HG03159 (cell line): ENCODE results near the gene RPP25.

Source experiments
- ATAC-seq: cut with Tn5 transposase; IDR thresholded peaks from one replicate; pipeline ENCODE4 v1.9.1; 2021; ENCODE audit warnings: mild to moderate bottlenecking, moderate library complexity; ENCODE audit not compliant: unreplicated experiment

Gene RPP25, protein sequence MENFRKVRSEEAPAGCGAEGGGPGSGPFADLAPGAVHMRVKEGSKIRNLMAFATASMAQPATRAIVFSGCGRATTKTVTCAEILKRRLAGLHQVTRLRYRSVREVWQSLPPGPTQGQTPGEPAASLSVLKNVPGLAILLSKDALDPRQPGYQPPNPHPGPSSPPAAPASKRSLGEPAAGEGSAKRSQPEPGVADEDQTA

DNA sequence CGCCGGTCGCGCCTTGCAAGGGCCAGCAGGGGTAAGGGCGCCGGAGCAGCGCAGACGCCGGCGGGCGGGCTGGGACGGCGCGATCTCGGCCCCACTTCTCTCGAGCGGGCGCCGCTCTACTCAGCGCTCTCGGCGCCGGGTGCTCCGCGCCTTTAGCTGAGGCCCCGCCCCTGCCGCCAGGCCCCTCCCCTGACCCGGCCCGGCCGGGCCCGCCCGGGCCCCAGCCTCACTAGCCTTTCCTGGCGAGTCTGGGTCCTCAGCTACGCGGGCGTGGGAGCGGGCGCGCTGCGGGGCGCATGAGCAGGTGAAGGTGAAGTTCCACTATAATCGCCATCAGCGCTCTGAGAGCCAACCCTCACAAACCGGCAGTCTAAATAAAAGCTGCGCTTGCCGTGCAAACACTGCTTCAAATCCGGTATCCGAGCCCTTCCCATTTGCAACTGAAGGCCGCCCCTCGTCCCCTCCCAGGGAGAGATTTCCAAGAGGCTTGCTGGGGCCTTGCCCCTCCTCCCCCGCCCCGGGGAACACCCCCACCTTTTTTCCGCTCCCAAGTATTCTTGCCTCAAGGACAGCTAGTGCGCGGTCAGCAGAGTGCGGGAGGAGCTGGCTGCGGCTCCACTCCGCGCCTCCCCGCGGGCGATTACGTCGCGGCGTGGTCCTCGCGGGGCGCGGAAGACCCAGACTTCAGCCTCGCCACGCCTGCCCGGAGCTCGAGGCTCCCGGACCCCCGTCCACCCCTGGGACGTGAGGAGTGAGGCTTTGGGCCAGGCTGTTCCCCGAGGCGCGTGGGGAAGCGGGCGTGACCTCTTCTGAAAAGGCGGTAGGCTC, at the start of gene RPP25:
Gene RPP25 (minus strand): TSS at position 125 of the 828 bp plus-strand sequence. CDS start 189 bp downstream, outside the sequence.
- peak; percentile 73 for ATAC-seq

DNA sequence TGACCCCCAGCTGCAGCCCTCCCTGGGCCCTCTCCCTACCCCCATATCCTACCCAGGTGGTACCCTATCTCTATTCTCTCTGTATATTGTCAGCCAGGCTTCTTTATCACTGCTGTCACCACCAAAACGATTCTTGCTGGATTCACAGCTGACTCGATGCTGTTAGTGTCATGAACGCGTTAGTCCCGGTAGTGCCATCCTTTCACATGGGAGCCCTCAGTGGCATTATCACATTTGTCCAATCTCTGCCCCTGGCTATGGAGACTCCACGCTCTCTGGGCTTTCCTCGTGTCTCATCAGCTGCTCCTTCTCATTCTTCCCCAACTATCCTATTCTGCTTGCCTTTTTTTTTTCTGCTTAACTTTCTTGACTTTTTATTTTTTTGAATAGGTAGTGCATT, 45.8 kb upstream of the RPP25 start:
- ATAC-seq: no peak

DNA sequence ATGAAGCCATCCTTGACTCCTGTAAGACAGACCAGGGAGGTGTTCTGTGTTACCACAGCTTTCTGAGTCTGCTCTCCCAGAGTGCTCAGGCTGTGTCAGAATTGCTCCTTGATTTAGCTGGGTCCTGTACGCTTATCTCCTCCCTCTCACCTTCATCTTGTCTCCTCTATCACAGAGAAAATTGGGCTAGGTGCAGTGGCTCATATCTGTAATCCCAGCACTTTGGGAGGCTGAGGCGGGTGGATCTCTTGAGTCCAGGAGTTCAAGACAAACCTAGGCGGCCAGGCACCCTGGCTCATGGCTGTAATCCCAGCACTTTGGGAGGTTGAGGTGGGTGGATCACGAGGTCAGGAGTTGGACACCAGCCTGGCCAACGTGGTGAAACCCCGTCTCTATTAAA, 44.7 kb upstream of the RPP25 start:
- ATAC-seq: no peak

DNA sequence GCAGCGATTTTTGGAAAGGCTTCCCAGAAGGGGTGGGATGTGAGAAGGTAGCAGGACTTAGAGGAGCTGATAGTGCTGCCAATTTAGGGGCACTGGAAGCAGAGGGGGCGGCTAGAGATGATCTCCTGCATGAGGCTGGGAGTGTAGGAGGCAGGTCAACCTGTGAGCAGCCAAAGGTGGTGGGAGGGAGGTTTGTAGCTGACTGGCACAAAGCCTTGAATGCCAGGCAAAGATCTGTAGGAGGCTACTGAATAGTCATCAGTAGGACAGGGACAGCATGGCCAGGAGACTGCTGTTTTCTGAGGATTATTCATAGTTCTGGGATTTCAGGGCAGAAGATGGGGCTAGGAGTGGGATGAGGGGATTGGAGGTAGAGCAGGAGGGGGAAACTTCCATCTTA, 41.0 kb upstream of the RPP25 start:
- ATAC-seq: no peak

DNA sequence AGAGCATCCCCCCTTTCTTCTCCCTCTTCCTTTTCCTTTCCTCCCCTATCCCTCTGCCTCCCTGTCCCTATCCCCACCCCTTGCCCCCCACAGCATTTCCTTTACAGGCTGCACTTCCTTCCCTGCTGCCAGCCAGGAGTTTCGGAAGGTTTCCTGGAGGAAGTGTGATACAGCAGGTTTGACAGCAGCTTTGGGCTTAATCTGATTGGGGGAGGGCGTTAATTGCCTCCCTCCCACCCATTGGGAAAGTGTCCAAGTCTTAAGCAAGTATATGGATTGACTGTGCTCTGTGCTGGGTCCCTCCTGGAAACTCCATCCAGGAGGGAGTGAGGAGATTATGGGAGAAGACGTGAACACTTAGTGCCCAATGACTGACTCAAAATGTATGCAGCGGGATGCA, 40.6 kb upstream of the RPP25 start:
- ATAC-seq: no peak

DNA sequence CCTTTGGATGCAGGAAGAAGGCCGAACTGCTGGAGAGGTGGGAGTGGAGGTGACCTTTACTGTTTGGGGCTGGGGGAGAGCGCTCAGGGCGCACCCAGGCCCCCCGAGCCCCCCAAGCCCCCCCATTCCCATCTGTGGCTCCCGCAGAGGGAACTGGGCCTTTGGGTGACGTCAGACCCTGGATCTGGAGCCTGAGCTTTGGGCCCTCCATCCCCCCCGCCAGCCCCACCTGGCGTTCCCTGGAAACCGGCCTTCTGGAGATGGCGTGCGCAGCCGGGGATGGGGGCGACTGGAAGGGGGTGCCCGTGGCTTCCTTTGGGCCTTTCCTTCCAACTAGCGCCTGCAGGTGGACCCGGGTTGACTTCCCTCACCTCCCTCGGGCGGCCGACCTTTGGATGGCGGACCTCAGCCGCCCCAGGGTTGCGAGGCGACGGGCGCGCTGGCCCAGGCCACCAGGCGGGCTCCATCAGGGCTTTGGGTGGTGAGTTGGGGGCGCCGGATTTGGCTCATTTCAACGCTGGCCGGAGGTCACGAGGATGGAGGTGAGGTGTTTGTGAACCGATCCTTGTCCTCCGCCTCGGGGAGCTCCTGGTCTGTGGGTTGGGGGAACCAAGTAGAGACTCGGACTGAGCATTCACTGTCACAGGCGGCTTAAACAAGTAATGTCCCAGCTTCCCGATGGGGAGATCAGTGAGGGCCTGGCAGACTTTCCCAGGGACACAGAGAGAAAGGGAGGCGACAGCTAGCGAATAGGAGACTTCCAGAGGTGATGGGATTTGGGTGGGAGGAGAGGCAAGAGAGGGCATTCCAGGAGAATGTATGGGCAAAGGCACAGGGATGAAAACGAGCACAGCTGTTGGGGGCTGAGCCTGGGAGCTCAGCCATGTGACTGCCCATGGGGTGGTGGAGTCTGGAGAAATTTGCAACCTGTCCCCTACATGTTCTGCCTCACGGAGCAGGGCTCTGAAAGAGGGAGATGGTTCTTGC, 39.5 kb upstream of the RPP25 start:
- ATAC-seq: no peak

DNA sequence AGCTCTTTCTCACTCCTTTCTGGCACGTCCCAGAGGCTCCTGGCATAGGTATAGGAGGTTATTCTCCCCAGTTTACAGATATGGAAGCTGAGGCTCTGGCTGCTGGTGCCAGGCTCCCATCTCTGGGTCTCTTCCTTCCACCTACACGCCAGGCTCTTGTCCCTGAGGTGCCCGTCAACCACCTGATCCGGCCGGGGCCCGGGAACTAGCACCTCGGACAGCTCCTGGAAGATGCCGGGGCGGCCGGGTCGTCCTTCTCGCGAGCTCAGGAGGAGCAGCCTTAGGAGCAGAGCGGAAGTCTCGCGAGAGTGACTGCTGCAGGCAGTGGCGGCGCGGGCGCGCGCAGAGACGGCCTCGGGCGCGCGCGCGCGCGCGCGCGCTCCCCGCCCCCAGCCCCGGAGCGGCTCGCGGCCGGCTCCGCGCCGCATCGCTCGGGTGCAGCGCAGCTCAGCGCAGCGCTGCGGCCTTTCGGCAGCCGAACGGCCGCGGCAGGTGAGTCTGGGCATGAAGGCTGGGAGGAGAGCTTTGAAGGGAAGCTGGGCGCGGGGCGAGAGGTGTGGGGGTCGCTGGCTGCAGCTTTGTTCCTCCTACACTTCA, 38.7 kb upstream of the RPP25 start, which contains the start of gene SCAMP5:
Gene SCAMP5 (plus strand): TSS at position 382 of the 597 bp plus-strand sequence. CDS start 16,277 bp downstream, outside the sequence.
- ATAC-seq: peak; percentile 74

DNA sequence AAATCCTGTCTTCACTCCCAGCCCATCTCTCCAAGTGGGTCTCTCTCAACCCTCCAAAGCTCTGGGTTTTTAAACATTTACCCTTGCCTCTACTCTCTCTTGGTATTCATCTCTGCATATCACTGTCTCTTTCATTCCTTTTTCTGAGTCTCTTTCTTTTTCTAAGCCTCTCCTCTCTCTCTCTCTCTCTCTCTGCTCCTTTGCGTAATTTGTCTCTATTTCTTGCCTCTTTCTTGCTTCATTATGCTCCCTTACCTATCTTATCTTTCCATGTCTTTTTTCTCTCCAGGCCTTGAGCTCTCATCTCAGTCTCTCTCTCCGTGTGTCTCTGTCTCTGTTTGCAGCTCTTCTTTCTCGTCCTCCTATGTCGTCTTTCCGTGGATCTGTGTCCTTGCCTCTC, 38.1 kb upstream of the RPP25 start:
- ATAC-seq: no peak

DNA sequence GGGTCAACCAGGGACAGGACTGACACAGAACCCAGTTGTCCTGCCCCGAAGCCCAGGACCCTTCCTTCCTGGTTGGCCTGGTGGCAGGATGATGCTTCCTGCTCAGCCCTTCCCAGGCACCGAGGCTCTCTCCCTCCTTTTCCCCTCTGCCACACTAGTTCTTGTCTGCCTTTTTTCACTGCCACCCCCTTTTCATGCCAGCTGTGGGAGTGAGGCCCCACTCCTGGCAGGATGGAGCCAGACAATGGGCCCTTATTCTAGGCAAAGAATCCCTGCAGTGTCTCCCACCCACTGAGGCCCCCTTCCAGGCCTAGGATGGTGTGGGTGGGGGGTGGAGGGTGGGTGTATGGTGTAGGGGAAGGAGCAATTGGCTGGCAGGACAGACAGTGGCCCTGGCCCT, 37.7 kb upstream of the RPP25 start:
- no peak for ATAC-seq

DNA sequence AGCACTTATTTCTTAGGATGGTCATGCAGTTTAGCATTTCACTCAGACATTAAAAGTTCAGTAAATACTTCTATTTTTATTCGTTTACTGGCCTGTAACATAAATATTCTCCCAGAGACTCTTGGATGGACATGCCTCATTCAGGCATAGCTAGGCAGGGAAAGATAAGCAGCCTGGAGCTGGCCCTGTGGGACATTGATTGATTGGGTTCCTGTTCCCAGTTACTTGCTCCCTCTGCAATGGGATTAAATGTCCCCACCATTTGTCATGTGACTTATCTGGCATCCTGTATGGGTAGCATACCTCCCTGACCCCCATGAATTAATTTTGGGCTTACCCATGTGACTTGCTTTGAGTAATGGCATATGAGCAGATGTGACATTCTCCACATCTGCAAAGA, 36.0 kb upstream of the RPP25 start:
- ATAC-seq: no peak

DNA sequence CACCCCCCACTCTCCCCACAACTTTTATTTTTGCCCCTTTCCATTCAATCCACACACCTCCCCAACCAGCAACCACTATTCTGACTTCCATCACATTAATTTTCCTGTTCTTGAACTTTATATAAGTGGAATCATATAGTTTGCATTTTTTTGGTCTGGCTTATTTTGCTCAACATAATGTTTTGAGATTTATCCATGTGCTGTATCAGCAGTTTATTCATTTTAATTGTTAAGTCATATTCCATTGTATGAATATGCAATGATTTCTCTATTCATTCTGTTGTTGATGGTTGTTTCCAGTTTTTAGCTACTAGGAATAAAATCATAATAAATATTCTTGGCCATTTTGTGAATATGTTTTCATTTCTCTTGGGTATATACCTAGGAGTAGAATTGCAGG, 33.0 kb upstream of the RPP25 start:
- no peak for ATAC-seq

DNA sequence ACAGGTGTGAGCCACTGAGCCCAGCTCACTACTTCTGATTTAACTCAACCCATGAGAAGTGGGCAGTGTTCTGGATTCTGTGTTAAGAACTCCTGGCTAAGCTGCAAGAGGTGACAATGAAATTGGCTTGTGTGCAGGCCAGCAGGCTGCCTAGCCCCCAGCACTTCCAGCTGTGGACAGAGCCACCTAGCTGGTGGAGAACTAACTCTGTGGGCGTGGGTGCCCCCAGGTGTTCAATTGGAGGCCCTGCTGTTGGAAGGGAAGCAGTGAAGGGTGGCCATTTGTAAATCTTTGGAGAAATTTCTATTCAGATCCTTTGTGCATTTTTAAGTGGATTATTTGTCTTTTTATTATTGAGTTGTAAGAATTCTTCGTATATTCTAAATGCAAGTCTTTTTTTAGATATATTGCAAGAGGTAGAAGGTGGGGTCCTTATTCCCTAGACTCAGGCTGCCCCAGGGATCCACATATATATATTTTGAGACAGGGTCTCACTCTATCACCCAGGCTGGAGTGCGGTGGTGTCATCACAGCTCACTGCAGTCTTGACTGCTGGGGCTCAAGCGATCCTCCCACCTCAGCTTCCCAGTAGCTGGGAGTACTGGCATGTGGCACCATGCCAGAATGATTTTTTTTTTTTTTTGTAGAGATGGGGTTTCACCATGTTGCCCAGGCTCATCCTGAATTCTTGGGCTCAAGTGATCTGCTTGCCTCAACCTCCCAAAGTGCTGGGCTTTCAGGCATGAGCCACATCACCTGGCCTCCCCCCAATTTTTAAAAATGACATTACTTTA, 31.6 kb upstream of the RPP25 start:
- ATAC-seq: no peak

DNA sequence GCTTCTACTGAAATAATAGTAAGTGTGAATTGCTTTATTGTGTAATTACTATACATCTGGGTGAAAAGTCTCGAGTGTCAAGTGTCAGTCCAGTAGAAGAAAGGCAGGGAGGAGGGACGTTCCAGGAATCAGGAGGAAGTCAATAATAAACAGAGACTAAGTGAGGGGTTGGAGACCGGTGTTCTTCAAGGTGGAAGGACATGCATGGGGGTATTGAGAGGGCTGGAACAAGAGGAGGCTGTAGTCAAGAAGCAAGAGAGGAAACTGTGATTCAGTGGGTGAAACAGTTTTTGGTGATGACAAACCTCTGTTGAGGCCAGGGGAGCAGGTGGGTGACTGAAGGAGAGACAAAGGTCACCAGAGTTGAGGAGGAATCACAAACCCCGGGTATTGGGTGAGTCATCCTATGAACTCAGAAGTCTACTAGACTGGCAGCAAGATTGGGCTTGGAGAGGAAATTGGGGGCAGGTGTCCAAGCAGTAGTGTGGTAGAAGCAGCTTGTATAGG, 27.2 kb upstream of the RPP25 start:
- ATAC-seq: no peak

DNA sequence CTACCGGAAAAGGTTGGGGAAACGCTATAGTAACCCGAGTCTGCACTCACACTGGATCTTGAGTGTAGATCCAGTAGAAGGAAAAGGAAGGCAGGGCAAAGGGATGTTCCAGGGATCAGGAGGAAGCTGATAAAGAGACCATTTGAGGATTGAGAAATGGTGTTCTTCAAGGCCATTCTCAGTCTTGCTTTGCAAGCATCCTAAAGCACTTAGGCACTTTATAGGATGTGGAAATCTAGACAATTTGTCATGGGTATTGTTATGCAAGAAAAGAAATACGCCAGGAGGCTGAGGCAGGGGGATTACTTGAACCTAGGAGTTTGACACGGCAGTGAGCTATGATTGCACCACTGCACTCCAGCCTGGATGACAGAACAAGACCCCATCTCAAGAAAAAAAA, 25.6 kb upstream of the RPP25 start:
- no peak for ATAC-seq

DNA sequence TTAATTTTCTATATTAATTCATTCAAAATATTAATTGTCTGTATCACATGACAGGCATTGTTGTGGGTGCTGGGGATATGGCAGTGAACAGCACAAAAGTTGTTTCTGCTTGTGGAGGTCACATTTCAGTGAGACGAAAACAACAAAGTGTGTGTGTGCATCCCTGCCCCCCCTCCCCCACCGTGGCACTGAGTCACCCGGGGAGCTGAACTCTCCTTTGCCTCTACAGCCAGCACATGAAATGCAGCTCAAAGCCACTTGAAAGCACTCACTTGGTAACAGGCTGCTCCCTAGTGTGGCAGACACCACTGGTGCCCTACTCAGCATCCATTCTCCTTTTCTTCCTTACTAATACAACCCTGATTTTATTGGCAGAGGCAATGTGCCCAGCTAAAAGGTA, 21.9 kb upstream of the RPP25 start:
- ATAC-seq: no peak

DNA sequence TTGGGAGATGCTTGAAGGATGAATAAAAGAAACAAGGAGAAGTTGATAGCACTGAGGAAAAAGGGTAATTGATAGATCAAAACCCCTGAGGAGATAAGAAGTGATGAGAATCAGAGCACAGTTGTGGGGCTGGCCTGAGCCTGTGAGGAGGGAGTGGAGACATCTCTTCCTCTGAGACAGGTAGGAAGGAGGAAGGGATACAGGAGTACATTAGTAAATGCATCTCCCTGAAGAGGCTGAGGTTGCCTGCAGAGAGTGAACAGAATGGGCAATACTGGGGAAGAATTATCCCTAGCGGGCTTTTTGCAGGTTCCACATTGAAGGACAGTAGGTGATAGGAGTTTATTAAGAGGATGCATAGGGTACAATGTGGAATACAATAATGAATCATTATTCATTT, 21.5 kb upstream of the RPP25 start:
- ATAC-seq: no peak

DNA sequence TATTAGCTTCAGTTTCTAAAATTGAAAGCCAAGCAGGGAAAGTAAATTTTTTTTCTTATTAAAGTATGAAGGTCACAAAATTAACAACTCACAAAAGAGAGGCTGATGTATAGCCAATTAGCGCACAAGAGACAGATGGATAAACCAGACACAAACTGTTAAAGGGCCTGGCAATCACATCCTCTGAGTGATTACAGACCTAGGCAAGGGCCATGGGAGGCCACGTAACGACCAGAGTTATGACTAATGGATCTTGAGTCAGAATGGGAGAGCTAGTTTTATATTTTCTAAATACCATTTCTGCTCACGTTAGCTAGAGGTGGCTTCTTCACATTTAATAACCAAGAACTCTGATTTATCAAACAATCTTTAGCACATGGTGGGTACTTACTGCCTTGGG, 21.0 kb upstream of the RPP25 start:
- ATAC-seq: no peak

DNA sequence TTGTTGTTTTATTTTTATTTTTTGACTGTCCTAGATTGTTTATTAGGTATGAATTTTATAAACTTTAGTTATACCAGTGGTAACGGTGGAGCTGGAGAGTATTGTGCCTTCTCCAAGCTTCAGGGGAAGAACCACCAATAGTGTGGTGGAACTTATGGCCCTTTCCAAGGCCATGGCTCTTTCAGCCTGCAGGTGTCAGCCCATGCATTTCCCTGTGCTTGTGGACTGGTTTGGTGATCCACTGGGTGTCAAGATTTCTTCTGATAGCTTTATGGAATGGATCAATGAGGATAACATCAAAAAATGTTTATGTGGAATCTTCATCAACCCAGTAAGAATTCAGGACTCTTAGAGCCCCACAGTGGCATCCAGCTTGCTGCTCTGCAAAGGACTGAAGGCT, 19.6 kb upstream of the RPP25 start:
- no peak for ATAC-seq

DNA sequence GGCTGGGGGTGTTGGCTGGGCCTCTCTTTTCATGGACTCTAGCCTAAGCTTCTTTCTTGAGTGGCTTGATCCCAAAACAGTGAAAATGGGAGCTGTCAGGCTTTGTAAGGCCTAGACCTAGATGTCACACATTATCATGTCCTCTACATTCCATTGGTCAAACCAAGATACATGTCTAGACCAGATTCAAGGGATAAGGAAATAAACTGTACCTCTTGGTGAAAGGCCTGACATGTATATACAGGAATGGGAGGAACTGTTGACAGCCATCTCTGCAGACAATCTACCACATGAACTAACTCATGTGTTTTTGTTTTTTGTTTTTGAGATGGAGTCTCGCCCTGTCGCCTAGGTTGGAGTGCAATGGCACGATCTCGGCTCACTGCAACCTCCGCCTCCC, 11.1 kb upstream of the RPP25 start:
- no peak for ATAC-seq

DNA sequence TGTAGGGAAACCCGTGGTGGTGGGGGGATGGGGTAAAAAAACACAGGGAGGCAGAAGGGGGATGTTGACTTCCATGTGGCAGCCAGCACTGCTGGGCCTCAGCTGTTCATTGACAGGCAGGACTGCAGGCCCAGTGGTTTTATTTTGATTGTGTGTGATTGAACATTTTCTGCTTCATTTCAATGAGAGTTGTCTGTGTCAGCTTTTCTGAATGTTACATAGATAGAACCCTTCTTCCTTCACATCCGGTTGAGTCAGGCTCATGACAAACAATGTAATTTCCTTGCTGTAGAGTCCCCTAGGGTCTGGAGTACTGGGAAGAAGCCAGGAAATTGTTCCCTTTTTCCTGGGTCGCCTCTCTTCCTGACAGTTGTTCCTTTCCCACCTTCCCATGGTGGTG, 8.2 kb upstream of the RPP25 start:
- ATAC-seq: no peak
